NCI-H2107 (cell line): ENCODE results near the gene OMA1.
A peak's percentile ranks its signal among the peaks of the same experiment; 100 is the strongest.
"Not testable (repeated sequence)": the region's sequence is repeated elsewhere in the genome, so short reads cannot be mapped to it uniquely, and the experiment has no call there.

Source experiments
- DNase-seq: peaks from one replicate; lab custom pipeline; 2025; lab: John Stamatoyannopoulos, UW

The OMA1 gene

DNA sequence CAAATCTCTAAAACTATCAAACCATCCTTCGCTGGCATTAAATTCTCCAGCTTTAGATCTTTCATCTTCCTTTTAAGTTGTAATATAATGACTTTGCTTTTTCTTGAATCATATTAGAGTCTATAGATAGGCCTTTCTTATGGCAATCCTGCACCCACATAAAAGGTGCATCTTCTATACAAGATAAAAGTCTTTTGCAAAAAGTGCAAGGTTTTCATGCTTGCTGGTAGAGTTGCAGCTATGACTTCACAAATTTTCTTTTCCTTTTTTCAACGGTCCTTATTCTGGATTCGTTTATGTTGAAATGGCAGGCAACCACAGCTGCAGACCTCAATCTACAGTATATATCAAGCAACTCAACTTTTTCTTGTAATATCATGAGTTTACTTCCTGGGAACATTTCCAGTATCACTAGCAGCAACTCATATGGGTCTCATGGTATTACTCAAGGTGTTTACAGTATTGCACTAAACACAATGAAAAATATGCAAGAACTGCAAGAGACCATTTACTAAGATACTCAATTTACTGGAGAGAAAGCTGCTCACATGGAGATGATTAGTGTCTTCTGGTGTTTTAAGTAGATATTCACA lies 22.1 kb downstream of the OMA1 start:
- DNase-seq = no peak

DNA sequence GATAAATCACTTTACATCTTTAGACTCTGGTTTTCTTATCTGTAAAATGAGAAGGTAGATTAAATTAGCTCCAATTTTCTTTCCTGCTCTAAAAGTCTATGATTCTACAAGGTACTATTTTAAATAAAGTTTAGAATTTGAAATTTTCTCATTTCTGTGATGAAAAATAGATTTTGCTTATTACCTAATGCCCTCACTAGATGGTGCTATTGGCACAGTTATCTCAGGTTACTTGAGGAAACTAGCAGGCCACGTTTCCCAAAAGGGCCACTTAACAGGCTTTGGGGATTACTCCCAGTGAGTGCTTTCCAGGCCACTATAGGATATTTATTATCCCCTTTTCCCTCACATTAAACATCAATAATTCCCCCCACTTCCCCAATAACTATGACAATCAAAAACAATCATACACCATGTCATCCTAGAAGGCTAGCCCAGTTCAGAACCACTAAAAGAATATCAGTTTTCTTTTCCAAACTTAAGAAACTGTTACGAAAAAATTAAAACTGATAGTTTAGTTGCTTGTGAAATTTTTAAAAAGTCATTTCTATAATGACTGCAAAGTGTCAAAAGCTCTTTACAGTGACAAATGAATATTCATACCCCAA lies 30.6 kb downstream of the OMA1 start:
- DNase-seq = peak; percentile 58

GRCh38 chr1:58513956-58514355 lies 32.6 kb downstream of the OMA1 start:
- no peak for DNase-seq

GRCh38 chr1:58508629-58509028 lies 37.9 kb downstream of the OMA1 start:
- DNase-seq = no peak

DNA sequence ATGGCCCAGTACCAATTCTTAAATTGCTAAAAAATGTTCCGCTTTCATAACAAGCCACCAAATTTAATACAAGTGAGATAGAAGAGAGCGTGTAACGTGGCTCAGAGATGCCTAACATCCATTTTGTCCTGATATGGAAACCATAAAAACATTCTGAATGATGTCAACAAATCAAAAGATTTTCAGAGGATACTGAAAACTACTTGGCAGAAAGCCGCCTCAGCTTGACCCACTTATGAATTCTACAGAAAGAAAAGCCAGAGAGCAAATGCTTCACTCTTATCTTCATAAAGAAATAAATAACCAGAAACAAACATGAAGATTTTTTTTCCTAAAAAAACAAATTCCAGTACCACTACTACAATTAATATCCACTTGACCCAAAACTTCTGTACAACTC lies 41.2 kb downstream of the OMA1 start:
- DNase-seq = no peak

- no peak for DNase-seq
These were observed 44.0 kb downstream of the OMA1 start for GRCh38 chr1:58502519-58502918.

GRCh38 chr1:58500043-58500442 lies 46.5 kb downstream of the OMA1 start:
- DNase-seq = no peak

- no peak for DNase-seq
These were observed 49.0 kb downstream of the OMA1 start for GRCh38 chr1:58497499-58497898.

DNA sequence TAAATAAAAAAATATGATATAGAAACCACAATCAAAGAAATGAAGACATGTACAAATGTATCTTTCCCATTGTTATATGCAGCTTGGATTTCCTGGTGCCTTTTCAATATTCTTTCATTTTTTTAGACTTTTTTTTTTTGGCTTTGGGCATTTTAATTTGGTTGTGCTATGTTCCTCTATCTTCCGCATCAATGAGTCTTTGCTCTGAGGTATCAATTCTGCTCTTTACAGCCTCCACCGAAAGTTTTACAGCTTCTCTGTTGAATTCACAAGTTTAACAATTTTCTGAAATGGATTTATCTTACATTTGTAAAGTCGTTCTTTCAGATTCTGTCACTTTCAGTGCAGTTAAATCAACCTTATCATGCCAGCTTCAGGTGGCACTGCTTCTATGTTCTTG lies 50.5 kb downstream of the OMA1 start:
- DNase-seq = no peak

DNA sequence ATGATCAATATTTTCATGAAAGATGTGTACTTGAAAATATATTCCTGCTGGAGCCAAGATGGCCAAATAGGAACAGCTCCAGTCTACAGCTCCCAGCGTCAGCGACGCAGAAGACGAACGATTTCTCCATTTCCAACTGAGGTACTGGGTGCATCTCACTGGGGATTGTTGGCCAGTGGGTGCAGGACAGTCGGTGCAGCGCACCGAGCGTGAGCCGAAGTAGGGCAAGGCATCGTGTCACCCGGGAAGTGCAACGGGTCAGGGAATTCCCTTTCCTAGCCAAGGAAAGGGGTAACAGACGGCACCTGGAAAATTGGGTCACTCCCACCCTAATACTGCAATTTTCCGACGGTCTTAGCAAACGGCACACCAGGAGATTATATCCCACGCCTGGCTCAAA lies 57.6 kb downstream of the OMA1 start:
- not testable (repeated sequence) for DNase-seq

GRCh38 chr1:58487002-58487401 lies 59.5 kb downstream of the OMA1 start:
- no peak for DNase-seq

- DNase-seq = no peak
These were observed 64.6 kb downstream of the OMA1 start for GRCh38 chr1:58481962-58482361.

DNA sequence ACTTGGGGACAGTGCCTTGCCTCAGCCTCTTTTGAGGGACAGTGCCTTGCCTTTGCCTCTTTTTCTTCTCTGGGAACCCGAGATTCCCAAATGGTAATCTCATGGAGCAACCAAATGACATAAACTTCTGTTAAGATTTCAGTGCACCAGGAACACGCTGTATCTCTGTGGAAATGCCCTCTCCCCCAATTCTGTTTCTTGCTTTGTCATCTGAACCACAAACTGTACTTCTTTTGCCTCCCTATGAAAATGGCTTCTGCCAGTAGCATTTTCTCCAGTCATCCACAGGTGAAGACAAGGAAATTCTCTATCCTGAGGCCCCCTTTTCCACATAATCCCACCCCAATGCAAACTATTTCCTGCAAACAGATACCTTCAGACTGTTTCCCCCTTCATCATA lies 66.3 kb downstream of the OMA1 start:
- no peak for DNase-seq

GRCh38 chr1:58477390-58477789 lies 69.1 kb downstream of the OMA1 start:
- DNase-seq = no peak

DNA sequence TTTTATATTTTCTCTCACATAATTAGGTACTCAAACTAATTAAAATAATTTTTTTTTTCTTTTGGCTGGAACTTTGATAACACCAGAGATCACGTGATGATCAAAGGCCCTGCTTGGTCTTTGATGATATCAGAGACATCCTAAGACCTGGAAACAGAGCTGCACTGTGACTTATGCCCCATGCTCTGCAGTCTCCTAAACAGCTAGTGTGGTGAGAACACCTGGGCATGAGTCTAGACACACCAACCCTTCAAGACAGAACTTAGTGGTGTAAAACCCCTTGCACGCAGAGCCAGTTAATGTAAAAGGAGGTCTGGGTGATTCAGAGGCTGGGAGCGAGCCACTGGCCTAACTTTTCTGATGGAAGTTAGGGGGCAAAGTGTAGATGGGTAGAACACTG lies 70.3 kb downstream of the OMA1 start:
- DNase-seq = no peak

DNA sequence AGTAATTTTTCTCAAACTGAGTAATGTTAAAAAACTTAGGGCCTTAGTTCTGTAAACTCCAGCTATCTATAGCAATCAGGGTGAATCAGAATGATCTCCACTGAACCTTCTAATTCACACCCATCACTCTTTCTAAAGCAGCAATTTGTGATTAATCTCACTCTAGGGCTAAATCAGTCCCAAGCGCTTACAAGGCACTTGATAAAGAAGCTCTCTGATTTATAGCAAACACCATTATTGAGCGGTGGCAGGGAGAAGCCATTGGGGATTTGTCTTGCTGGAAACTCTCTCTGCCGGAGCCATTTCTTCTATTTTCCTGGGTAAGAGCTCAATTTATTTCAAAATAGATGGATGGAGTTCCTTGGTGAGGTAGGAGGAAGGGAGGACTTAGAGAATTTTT lies 77.0 kb downstream of the OMA1 start:
- no peak for DNase-seq

DNA sequence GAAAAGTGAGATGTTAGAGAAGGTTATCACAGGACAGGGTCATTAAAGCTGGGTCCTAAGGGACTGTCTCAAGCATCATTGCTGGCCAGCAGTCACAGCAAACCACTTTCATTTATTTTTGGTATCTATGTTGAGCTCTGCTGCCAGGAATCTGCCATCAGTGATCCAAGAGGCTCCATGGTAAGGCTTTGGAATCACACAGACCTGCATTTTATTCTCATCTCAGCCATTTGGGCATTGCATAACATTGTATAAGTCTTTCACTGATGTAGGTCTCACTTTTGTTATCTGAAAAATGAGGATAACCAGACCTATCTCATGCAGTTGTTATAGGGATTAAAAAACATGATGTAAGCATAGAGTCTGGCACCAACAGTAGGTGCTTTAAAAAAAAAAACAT lies 77.5 kb downstream of the OMA1 start:
- no peak for DNase-seq

- DNase-seq = no peak
These were observed 77.9 kb downstream of the OMA1 start for GRCh38 chr1:58468612-58469011.

DNA sequence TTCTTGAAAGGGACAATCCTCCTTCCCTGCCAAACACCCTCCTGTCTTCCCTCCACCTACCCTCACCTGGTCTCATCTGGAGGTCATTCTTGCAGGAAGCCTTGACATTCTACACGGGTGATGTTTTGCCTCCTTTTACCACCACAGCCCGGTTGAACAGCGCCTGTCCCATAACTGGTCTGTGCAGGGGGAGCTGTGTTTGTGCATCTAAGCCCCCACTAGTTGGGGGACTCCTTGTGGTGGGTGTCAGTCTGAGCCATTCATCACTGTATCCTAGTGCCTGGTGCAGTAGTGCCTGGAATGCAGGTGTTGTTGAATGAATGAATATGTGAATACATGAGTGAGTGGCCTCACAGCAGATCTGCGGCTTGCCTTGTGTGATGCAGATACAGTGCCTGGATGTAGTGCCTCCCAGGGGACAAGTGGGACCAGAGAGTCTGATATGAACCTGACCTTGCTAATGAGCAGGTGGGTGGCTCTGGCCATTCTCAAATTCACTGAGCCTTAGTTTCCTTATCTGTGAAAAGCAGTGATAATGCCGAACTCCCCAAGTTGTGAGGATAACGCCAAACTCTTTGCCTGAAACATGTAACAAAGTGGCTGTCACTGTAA lies 79.8 kb downstream of the OMA1 start:
- no peak for DNase-seq

GRCh38 chr1:58465825-58466629 lies 80.5 kb downstream of the OMA1 start:
- no peak for DNase-seq

GRCh38 chr1:58465176-58465575 lies 81.3 kb downstream of the OMA1 start:
- no peak for DNase-seq

GRCh38 chr1:58460469-58460868 lies 86.1 kb downstream of the OMA1 start:
- DNase-seq = no peak

DNA sequence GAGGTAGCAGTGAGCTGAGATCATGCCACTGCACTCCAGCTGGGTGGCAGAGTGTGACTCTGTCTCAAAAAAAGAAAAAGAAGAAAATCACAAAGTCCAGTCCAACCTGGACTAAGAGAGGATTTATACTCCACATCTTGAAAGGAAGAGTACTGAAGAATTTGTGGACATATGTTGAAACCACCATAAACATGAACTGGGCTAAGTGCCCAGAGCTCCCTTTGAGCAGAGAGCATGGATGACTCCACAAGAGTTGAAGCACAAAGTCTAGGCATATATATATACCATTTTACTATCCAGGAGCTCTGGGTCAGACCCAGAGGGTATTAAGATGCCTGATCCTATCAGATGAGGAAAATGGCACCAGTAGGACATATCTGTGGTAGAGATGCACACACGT lies 86.6 kb downstream of the OMA1 start:
- no peak for DNase-seq
